ENCODE measurements around the gene DNAH14.

GRCh38 chr1:225290244-225290643 lies 360.8 kb downstream of the DNAH14 start:
- TF ChIP-seq REST (IDR thresholded peaks at IDR 0.05; ENCODE audit: low read depth) (no peak), CEBPB (IDR thresholded peaks at IDR 0.05) (no peak), EGR1 (IDR thresholded peaks at IDR 0.05) (no peak), TAF1 (IDR thresholded peaks at IDR 0.05; ENCODE audit: low read depth) (no peak), CREB1 (IDR thresholded peaks at IDR 0.05; ENCODE audit: low read depth) (no peak), YY1 (IDR thresholded peaks at IDR 0.05; ENCODE audit: low read depth) (no peak), EP300 (IDR thresholded peaks at IDR 0.05; ENCODE audit: borderline replicate concordance) (no peak)

Measured in Ishikawa (cell line).